GM19438 (cell line): ENCODE results near the gene NLRC5.
A peak's percentile ranks its signal among the peaks of the same experiment; 100 is the strongest.
"Not testable (repeated sequence)": the region's sequence is repeated elsewhere in the genome, so short reads cannot be mapped to it uniquely, and the experiment has no call there.

Experiments
- ATAC-seq: cut with Tn5 transposase; IDR thresholded peaks from one replicate; pipeline ENCODE4 v1.9.1; 2021; ENCODE audit warnings: low read depth; ENCODE audit not compliant: unreplicated experiment

The NLRC5 gene

GRCh38 chr16:57041182-57042156, 52.1 kb downstream of the NLRC5 start:
- ATAC-seq, result peak; percentile 21

DNA sequence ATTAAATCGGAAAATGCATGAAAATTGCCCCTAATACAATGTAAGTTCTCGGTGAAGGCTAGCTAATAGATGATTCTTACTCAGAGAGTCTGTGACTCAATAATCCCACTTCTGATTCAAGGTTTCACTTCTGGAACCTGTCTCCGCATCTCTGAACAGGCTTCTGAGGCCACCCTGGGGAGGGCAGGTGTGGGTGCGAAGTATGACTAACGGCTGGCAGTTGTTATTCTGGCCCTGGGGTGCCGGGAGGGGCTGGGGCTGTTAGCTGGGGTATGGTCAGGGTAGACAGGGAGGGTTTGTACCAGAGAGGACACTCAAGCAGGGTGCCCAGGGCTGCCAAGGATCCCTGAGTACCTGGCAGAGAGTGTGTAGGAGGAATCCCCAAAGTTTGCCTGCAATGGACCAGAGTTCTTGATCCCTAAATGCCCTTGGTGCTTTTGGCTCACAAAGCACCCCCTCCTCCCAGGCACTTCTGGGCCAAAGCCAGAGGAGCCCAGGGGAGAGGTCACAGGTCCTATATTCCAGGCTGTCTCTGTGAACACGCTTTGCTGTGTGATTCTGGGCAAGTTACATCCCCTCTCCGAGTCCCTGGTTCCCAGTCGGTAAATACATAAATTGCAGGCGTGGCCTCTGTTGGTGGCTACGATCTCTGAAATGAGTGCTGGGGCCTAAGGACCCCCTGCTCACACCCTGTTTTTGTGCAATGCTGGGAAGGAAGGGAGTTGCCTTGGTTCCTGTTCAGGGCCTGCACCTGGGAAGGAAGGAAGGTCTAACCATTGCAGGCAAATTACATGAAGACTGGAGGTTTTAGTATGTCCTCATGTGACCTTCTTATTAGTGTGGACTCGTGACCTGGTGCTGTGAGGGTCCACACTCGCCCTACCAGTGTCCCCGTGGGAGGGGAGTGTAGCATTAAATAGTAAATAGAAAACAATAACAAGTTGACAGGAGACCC, 53.1 kb downstream of the NLRC5 start:
- ATAC-seq, result peak; percentile 47

DNA sequence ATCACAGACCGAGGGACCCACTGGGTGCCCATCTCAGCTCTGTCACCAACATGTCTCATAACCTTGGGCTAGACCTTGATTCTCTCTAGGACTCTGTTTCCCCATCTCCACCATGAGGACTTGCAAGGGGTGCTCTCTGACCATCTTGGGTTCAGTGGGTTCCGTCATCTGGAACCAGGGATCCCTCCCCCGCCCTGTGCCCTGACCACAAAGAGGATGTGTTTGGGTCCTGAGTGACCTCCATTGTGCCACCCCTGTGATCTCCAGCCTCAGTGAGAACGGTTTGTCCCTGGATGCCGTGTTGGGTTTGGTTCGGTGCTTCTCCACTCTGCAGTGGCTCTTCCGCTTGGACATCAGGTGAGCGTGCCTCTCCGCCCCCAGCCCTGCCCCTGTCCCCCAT, 53.9 kb downstream of the NLRC5 start:
- no peak for ATAC-seq

DNA sequence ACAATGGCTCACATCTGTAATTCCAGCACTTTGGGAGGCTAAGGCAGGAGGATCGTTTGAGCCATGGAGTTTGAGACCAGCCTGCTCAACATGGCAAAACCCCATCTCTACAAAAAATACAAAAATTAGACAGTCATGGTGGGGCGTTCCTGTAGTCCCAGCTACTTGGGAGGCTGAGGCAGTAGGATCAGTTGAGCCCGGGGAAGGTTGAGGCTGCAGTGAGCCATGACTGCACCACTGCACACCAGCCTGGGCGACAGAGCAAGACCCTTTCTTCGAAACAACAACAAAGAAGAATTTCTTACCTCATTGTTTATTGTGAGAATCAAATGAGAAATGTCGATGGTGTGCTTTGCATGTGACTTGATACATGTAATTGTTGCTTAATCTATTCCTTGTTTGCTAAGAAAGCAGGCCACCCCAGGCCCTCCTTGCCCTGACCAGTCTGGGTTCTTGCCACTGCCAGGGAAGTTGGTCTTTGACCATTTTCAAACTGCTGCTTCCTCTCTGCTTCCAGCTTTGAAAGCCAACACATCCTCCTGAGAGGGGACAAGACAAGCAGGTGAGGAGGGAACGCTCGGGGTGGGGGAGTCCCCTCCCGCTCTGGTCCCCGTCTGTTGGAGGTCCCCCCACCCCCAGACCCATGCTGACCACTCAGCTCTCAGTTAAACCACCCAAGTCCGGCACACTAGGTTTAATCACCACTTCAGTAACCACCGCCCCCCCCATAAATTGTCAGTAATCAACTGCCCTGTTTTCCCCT, 55.8 kb downstream of the NLRC5 start:
- no peak for ATAC-seq

- peak; percentile 35 for ATAC-seq
These were observed 56.5 kb downstream of the NLRC5 start for GRCh38 chr16:57045694-57046381.

DNA sequence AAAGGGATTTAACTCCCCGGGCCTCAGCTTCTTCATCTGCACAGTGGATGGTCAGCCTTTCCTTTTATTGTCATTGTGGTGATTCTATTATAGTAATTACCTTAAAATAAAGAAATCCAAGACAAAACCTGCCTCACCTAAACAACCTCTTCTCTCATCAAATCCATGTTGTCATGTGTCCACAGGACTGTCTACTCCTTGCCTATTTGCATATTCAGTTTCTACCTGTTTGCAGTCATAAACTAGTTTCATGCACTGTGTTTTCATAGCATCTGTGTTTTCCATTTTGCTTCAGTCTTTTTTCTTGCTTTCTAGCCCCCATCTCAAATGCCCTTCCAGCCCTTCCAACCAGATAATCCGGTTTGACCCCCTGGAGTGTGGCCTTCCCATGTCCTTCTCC, 58.7 kb downstream of the NLRC5 start:
- no peak for ATAC-seq

- ATAC-seq, result peak; percentile 60
These were observed 60.3 kb downstream of the NLRC5 start for GRCh38 chr16:57049678-57050077.

DNA sequence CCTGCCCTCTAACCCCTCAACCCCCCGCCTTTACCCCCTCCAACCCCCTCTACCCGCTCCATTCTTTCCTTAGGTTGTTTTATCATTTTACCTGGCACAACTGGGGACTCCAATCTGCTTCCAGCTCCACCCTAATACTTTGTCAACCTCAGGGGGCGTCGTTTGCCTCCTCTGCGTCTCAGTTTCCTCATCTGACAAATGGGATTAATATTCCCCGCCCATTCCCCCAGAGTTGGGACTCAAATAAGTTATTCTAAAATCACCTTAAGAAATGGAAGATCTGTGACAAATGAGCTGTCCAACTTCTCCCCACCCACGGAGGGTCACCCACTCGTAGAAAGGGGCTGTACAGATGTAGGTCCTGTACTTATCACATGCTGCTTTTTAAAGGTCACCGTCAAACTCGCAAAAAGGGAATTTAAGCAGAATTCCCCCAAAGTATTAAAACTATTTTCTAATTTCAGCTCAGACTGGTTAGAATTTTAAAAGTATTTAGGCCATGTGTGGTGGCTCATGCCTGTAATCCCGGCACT, 62.4 kb downstream of the NLRC5 start:
- no peak for ATAC-seq

- ATAC-seq, result no peak
These were observed 63.8 kb downstream of the NLRC5 start for GRCh38 chr16:57053206-57053605.

- no peak for ATAC-seq
These were observed 65.0 kb downstream of the NLRC5 start for GRCh38 chr16:57054338-57054737.

DNA sequence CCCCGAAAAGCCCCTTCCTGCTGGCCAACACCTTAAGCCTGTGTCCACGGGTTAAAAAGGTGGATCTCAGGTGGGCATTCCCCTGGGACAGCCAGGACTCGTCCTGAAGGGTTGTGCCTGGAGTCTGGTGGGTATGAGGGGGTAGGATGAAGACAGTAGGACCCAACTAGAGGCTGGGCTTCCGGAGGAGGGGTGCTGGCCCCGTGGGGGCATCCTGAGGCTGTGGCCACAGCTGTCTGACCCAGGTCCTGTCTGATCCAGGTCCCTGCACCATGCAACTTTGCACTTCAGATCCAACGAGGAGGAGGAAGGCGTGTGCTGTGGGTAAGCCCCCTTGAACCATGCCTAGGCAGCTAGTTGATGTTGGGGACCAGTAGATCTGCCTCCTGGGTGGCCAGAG, 65.4 kb downstream of the NLRC5 start:
- ATAC-seq, result no peak

DNA sequence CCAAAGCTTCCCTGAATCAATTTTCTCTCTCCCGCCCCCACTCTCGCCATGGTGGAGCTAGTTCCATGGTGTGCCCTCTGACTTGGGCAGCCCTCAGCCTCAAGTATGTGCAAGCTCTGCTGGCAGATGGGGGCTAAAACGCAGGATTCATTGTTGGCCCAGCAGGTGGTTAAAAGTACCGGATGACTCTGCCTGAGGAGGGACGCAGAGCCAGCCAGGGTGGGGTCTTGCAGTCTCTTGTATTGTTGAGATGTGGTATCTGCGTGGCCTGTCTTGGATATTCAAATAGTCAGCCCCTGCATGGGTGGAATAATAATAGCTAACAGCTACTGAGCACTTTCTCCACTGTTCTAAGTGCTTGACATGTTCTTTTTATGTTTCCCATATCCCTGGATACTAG, 66.3 kb downstream of the NLRC5 start:
- ATAC-seq, result no peak

GRCh38 chr16:57058291-57058861, 69.0 kb downstream of the NLRC5 start:
- no peak for ATAC-seq

- ATAC-seq, result no peak
These were observed 71.1 kb downstream of the NLRC5 start for GRCh38 chr16:57060323-57061083.

- ATAC-seq, result no peak
These were observed 71.9 kb downstream of the NLRC5 start for GRCh38 chr16:57061084-57061905.

GRCh38 chr16:57062329-57062728, 73.0 kb downstream of the NLRC5 start:
- ATAC-seq, result no peak

DNA sequence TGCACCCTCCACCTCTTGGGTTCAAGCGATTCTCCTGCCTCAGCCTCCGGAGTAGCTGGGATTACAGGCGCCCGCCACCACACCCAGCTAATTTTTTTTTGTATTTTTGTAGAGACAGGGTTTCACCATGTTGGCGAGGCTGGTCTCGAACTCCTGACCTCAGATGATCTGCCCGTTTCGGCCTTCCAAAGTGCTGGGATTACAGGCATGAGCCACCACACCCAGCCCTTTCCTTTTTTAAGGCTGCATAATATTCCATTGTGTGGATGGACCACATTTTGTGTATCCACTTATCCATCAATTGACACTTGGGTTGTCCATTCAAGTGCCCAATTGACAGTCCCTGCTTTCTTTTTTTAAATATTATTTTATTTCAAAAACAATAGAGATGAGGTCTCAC, 73.8 kb downstream of the NLRC5 start:
- not testable (repeated sequence) for ATAC-seq

DNA sequence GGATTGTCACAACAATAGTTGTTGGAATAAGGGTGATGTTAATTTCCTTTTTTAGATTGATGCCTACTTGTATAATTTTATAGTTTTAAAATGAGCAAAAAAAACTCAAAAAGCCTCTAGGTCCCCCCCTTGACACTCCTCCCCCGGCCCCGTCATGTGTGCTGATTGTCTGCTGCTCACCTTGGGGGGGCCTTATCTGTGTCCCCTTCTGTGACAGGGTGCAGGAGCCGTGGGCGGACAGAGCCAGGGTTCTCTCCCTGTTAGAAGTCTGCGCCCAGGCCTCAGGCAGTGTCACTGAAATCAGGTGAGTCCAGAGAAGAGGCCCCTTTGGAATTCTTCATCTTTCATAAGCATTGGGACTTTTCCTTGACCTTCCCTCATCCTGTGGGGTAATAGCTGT, 75.6 kb downstream of the NLRC5 start:
- ATAC-seq, result no peak
